ENCODE data around the gene CLEC2B. TPM values are rescaled to one million over a fixed set of nuclear protein-coding genes. Genes with fewer than 3 reads are reported as not detected.

Gene CLEC2B
- total RNA-seq, 1 experiment from 2014 or later, result not detected

- Histone ChIP-seq H4K20me1 (ENCODE audit: control insufficient read depth, insufficient read depth, insufficient read length) (no peaks in the 10 kb centered on the region), H3K4ac (ENCODE audit: low read depth, low read length) (no peak overlapping the region), H4K91ac (ENCODE audit: insufficient read length, low read depth, low read length) (no peak overlapping the region), H3T11ph (ENCODE audit: low read length) (no peak overlapping the region), H4K8ac (replicated peaks; ENCODE audit: insufficient read length, low read depth, low read length) (no peak overlapping the region), H2BK5ac (ENCODE audit: insufficient read length, low read length) (no peak overlapping the region), H3K79me2 (ENCODE audit: insufficient read depth, low read length) (no peaks in the 10 kb centered on the region), H3K4me2 (ENCODE audit: insufficient read depth, insufficient read length, low read length) (no peak overlapping the region), H3K9me3 (ENCODE audit: control insufficient read depth, low read depth, low read length) (no peaks in the 10 kb centered on the region), H3K23ac (ENCODE audit: insufficient read length, low read depth, low read length) (no peak overlapping the region), H3K79me1 (ENCODE audit: insufficient read depth, low read depth, low read length, poor library complexity, severe bottlenecking) (no peaks in the 10 kb centered on the region), H2BK20ac (ENCODE audit: low read depth, low read length, poor library complexity, severe bottlenecking) (no peak overlapping the region), H2BK12ac (ENCODE audit: insufficient read length, low read depth, low read length) (no peak overlapping the region), H3K14ac (ENCODE audit: insufficient read depth, low read length) (no peak overlapping the region), H2BK120ac (ENCODE audit: low read depth, low read length, poor library complexity, severe bottlenecking) (no peak overlapping the region), H3K4me1 (ENCODE audit: insufficient read depth, low read length) (no peaks in the 10 kb centered on the region; the same call in 1 of the 2 replicates), H3K18ac (ENCODE audit: insufficient read length, low read depth, low read length) (no peak overlapping the region), H3K27ac (ENCODE audit: insufficient read length, low read depth, low read length) (no peak overlapping the region), H3K27me3 (ENCODE audit: insufficient read depth, low read length) (no peaks in the 10 kb centered on the region), H2BK15ac (ENCODE audit: low read depth, low read length) (no peak overlapping the region), H2AK5ac (ENCODE audit: insufficient read length, low read length) (no peak overlapping the region), H3K56ac (ENCODE audit: insufficient read length, low read depth, low read length) (no peak overlapping the region), H3K23me2 (ENCODE audit: insufficient read length, low read depth, low read length, poor library complexity, severe bottlenecking) (no peaks in the 10 kb centered on the region), H3K9ac (ENCODE audit: extremely low read depth, insufficient read length, low read length) (no peak overlapping the region), H2AFZ (ENCODE audit: low read length) (no peak overlapping the region), H4K5ac (ENCODE audit: insufficient read length, low read depth, low read length) (no peak overlapping the region)
- Mint-ChIP-seq H3K27ac (peak overlapping the region in 1 of 3 experiments; percentile 78; a peak in 1 of 7 replicates), H3K4me3 (no peak overlapping the region), H3K4me1 (peaks cover 10 to 18% of the 10 kb centered on the region in 2 experiments), H3K9me3 (no peaks in the 10 kb centered on the region), H3K36me3 (ENCODE audit: insufficient read depth in 1 of 3, low read depth in 3 of 3) (no peaks in the 10 kb centered on the region), H3K27me3 (ENCODE audit: low read depth) (no peaks in the 10 kb centered on the region)
- no peak for TF ChIP-seq CTCF (conservative IDR thresholded peaks at IDR 0.05)
- WGBS (ENCODE audit: extremely low coverage, insufficient read length, low lambda C conversion rate), result no CpG with 5 or more reads among the region's 1 CpG
- DNase-seq, result no peak
Measured at GRCh38 chr12:9856151-9856550, 13.0 kb downstream of the CLEC2B start.

Measured in H9 (cell line).